BLaER1 (cell line): ENCODE data around the gene XAB2.

Source experiments
- H3K27ac ChIP-seq: shearing (Covaris generic); formaldehyde crosslinking; 2 replicates; pipeline ENCODE4 v1.8.1; 2022
- H3K27me3 ChIP-seq: shearing (Covaris generic); formaldehyde crosslinking; 2 replicates; pipeline ENCODE4 v1.8.1; 2022
- H3K36me3 ChIP-seq: shearing (Covaris generic); formaldehyde crosslinking; 2 replicates; pipeline ENCODE4 v1.8.1; 2022
- H3K4me1 ChIP-seq: shearing (Covaris generic); formaldehyde crosslinking; 2 replicates; pipeline ENCODE4 v1.8.1; 2022
- H3K4me2 ChIP-seq: shearing (Covaris generic); formaldehyde crosslinking; 2 replicates; pipeline ENCODE4 v1.8.1; 2022
- H3K4me3 ChIP-seq: shearing (Covaris generic); formaldehyde crosslinking; 2 replicates; pipeline ENCODE4 v1.8.1; 2022
- H3K9ac ChIP-seq: shearing (Covaris generic); formaldehyde crosslinking; 2 replicates; pipeline ENCODE4 v1.8.1; 2022
- H3K9me3 ChIP-seq: shearing (Covaris generic); formaldehyde crosslinking; 2 replicates; pipeline ENCODE4 v1.8.1; 2022
- H4K20me1 ChIP-seq: shearing (Covaris generic); formaldehyde crosslinking; 2 replicates; pipeline ENCODE4 v1.8.1; 2022
- Cebpa-rat ChIP-seq: shearing (Covaris generic); IDR thresholded peaks from 2 replicates; pipeline ENCODE4 v1.8.1; 2022

The XAB2 gene

GRCh38 chr19:7623725-7624603 is 5.4 kb downstream of the XAB2 start:
- H3K4me1 ChIP-seq: peaks cover 12% of the 10 kb centered on the region
- peaks cover 89% of the 10 kb centered on the region for H3K36me3 ChIP-seq
- no peak overlapping the region for H3K4me2 ChIP-seq
- H3K9me3 ChIP-seq: no peaks in the 10 kb centered on the region
- no peak overlapping the region for H3K4me3 ChIP-seq
- no peak for TF ChIP-seq Cebpa-rat
- no peak overlapping the region for H3K9ac ChIP-seq
- H4K20me1 ChIP-seq: peaks cover 66% of the 10 kb centered on the region
- no peak overlapping the region for H3K27ac ChIP-seq
- no peaks in the 10 kb centered on the region for H3K27me3 ChIP-seq

- no peak for TF ChIP-seq Cebpa-rat
- Histone ChIP-seq H3K9ac (no peak overlapping the region), H3K4me3 (no peak overlapping the region), H3K27me3 (no peaks in the 10 kb centered on the region), H3K9me3 (no peaks in the 10 kb centered on the region), H3K4me2 (no peak overlapping the region), H3K27ac (no peak overlapping the region), H3K4me1 (peaks cover 4% of the 10 kb centered on the region), H4K20me1 (peaks cover 66% of the 10 kb centered on the region), H3K36me3 (peaks cover 97% of the 10 kb centered on the region)
Observed at GRCh38 chr19:7622933-7623685, 6.2 kb downstream of the XAB2 start.

- H3K9ac ChIP-seq: no peak overlapping the region
- no peak overlapping the region for H3K4me3 ChIP-seq
- H3K27ac ChIP-seq: no peak overlapping the region
- no peaks in the 10 kb centered on the region for H3K4me1 ChIP-seq
- TF ChIP-seq Cebpa-rat: no peak
- H3K27me3 ChIP-seq: no peaks in the 10 kb centered on the region
- H3K4me2 ChIP-seq: no peak overlapping the region
- peaks cover 48% of the 10 kb centered on the region for H4K20me1 ChIP-seq
- no peaks in the 10 kb centered on the region for H3K9me3 ChIP-seq
- peaks cover 93% of the 10 kb centered on the region for H3K36me3 ChIP-seq
Observed at GRCh38 chr19:7620442-7621412, 8.6 kb downstream of the XAB2 start.

GRCh38 chr19:7619671-7620441 is 9.5 kb downstream of the XAB2 start:
- Histone ChIP-seq H3K9ac (no peak overlapping the region), H3K27me3 (no peaks in the 10 kb centered on the region), H3K27ac (no peak overlapping the region), H4K20me1 (peaks cover 42% of the 10 kb centered on the region), H3K9me3 (no peaks in the 10 kb centered on the region), H3K4me1 (no peaks in the 10 kb centered on the region), H3K36me3 (peaks cover 84% of the 10 kb centered on the region), H3K4me3 (no peak overlapping the region), H3K4me2 (no peak overlapping the region)
- no peak for TF ChIP-seq Cebpa-rat

- no peaks in the 10 kb centered on the region for H3K9me3 ChIP-seq
- no peak overlapping the region for H3K9ac ChIP-seq
- no peaks in the 10 kb centered on the region for H3K27me3 ChIP-seq
- H4K20me1 ChIP-seq: peaks cover 34% of the 10 kb centered on the region
- H3K4me3 ChIP-seq: no peak overlapping the region
- H3K4me1 ChIP-seq: no peaks in the 10 kb centered on the region
- no peak overlapping the region for H3K4me2 ChIP-seq
- no peak for TF ChIP-seq Cebpa-rat
- peaks cover 75% of the 10 kb centered on the region for H3K36me3 ChIP-seq
- no peak overlapping the region for H3K27ac ChIP-seq
Observed at GRCh38 chr19:7618771-7619510, 10.4 kb downstream of the XAB2 start.

- Histone ChIP-seq H4K20me1 (peaks cover 34% of the 10 kb centered on the region), H3K9ac (no peak overlapping the region), H3K9me3 (no peaks in the 10 kb centered on the region), H3K36me3 (peaks cover 69% of the 10 kb centered on the region), H3K4me2 (no peak overlapping the region), H3K27me3 (no peaks in the 10 kb centered on the region), H3K27ac (no peak overlapping the region), H3K4me1 (no peaks in the 10 kb centered on the region), H3K4me3 (no peak overlapping the region)
- TF ChIP-seq Cebpa-rat: no peak
Observed at GRCh38 chr19:7618348-7618747, 11.0 kb downstream of the XAB2 start.

GRCh38 chr19:7617735-7618134 is 11.6 kb downstream of the XAB2 start:
- H3K9me3 ChIP-seq: no peaks in the 10 kb centered on the region
- no peaks in the 10 kb centered on the region for H3K4me1 ChIP-seq
- H4K20me1 ChIP-seq: peaks cover 32% of the 10 kb centered on the region
- TF ChIP-seq Cebpa-rat: no peak
- no peak overlapping the region for H3K9ac ChIP-seq
- no peak overlapping the region for H3K27ac ChIP-seq
- H3K27me3 ChIP-seq: no peaks in the 10 kb centered on the region
- H3K4me3 ChIP-seq: no peak overlapping the region
- peaks cover 63% of the 10 kb centered on the region for H3K36me3 ChIP-seq
- no peak overlapping the region for H3K4me2 ChIP-seq

- H3K27me3 ChIP-seq: no peaks in the 10 kb centered on the region
- no peak overlapping the region for H3K9ac ChIP-seq
- no peaks in the 10 kb centered on the region for H3K4me1 ChIP-seq
- H3K27ac ChIP-seq: no peak overlapping the region
- no peak overlapping the region for H3K4me2 ChIP-seq
- peaks cover 27% of the 10 kb centered on the region for H4K20me1 ChIP-seq
- TF ChIP-seq Cebpa-rat: no peak
- no peak overlapping the region for H3K4me3 ChIP-seq
- H3K36me3 ChIP-seq: peaks cover 57% of the 10 kb centered on the region
- no peaks in the 10 kb centered on the region for H3K9me3 ChIP-seq
Observed at GRCh38 chr19:7617172-7617571, 12.2 kb downstream of the XAB2 start.
